ENCODE data around the gene RASGEF1C.
A peak's percentile ranks its signal among the peaks of the same experiment; 100 is the strongest.

RASGEF1C gene

GRCh38 chr5:180084638-180085561, 124.1 kb downstream of the RASGEF1C start:
- DNase-seq (ENCODE audit: low read depth in 1 of 2, low spot score in 1 of 2), result no peak

DNA sequence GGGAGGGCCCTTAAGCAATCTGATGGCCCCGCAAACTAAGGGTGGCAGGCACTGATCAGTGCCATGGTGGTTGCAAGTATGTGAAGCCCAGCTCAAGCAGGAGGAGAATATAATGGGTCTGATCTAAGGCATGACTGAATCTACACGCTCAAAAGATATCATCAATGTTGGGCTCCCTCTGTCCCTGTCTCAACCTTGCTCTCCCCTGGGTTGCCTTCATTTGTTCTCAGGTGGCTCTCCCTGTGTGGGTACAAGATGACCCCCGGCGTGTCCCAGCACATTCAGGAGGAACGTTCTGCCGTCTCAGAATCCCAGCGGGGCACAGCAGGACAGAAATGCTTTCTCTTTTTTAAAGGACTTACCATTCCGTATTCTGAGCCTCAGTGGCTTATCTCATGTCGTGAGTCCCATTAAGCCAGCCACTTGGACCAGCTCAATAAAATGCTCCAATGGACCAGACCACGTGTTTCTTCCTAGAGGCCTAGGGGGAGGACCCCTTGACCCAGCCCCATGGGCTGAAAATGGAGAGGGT, 125.4 kb downstream of the RASGEF1C start:
- DNase-seq (ENCODE audit: low read depth in 1 of 2, low spot score in 1 of 2), result no peak

DNA sequence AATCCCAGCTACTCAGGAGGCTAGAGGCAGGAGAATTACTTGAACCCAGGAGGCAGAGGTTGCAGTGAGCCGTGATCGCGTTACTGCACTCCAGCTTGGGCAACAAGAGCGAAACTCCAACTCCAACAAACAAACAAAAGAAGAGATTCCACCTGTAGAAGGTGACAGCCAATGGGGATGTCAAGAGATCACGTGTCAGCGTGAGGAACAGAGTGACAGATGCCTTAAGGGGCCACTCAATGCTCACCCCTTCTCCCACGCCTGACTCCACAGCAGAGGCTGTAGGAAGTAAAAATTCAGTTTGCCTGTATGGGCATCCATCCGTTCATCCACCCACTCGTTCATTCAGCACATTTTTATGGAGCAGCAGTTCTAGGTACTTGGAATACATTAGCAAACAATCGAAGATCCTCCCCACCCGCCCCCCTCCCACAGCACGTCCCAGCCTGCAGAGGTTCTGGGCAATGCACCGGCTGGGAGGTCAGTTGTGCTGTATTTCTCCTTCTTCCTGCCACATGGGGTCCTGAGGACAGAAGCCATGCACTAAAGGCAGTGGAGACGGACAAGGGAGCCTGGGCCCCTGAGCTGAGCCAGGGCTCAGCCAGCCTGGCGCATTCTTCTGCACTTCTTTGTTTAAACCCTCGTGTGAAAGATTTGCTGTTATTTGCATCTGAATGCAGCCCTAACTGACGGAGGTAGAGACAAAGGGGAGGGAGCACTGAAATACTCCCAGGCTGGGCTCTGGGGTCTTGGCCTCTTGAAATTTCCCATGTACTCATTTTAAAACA, 126.2 kb downstream of the RASGEF1C start:
- no peak for DNase-seq (ENCODE audit: low read depth in 1 of 2, low spot score in 1 of 2)

DNA sequence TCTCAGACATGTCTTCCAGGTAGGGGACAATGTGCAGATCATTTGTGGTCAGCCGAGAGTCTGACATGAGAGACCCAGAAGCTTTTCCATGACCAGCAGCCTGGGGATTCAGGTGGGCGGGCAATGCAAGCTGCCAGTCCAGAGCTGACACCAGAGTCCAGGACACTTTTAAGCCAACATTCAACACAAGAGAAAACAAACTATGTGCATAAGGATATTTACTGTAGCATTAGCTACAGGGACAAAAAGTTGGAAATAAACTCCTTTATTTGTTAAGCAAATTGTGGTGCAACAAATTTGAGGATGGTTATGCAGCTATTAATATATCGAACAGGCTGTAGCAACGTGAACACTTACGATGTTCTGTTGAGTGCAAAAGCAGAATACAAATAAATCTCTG, 127.5 kb downstream of the RASGEF1C start:
- DNase-seq (ENCODE audit: low read depth in 1 of 2, low spot score in 1 of 2), result no peak

DNA sequence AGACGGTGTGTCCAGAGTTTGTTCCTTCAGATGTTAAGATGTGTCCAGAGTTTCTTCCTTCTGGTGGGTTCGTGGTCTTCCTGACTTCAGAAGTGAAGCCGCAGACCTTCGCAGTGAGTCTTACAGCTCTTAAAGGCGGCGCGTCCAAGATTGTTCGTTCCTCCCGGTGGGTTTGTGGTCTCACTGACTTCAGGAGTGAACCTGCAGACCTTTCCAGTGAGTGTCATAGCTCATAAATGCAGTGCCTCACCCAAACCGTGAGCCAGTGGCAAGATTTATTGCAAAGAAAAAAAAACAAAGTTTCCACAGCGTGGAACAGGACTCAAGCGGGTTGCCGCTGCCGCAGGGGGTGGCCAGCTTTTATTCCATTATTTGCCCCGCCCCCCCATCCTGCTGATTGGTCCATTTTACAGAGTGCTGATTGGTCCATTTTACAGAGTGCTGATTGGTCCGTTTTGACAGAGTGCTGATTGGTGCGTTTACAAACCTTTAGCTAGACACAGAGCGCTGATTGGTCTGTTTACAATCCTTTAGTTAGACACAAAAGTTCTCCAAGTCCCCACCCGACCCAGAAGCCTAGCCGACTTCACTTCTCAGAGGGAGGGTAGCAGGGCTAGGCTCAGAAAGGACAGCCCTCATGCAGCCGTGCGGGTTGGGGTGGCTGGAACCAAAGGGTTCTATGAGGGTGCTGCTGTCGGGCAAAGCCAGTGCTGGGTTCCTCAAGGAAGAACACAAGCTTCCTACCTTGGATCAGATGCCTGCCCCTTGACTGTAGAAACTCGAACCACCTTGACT, 128.3 kb downstream of the RASGEF1C start:
- DNase-seq (ENCODE audit: low read depth in 1 of 2, low spot score in 1 of 2), result peak in 1 of 2 donors; percentile 24

GRCh38 chr5:180079702-180080466, 129.1 kb downstream of the RASGEF1C start:
- DNase-seq (ENCODE audit: low read depth in 1 of 2, low spot score in 1 of 2), result no peak

- no peak for DNase-seq (ENCODE audit: low read depth in 1 of 2, low spot score in 1 of 2)
Observed at GRCh38 chr5:180078348-180078747, 130.7 kb downstream of the RASGEF1C start.

DNA sequence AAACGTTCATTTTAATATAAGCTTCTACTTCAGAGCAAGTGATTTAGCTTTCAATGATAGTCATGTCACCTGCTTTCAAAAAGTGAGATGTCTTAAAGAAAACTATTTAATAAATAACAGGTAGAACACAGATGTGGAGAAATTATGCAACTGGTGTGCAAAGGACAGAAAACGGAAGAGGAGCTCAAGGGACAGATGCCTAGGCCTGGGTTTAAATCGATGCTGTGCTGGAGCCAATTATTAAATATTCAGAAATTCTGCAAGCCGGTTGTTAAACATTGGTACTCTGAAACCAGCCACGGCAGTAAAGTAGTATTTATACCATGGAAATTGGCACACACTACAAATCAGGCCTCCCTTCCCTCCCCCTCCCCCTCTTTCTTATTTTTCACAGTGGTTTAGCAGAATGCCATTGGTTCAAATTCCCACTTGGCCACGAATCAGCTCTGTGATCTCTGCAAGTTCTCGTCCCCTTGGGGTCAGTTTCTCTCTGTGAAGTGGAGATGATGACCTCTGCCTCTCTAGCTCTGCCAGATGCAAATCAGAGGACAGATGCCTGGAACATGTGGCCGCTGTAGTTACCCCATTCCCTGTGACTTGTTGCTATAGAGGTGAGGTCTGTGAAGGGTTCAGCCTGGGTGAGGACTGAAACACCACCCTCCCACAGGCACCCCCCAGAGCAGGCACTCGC, 131.3 kb downstream of the RASGEF1C start:
- no peak for DNase-seq (ENCODE audit: low read depth in 1 of 2, low spot score in 1 of 2)

DNA sequence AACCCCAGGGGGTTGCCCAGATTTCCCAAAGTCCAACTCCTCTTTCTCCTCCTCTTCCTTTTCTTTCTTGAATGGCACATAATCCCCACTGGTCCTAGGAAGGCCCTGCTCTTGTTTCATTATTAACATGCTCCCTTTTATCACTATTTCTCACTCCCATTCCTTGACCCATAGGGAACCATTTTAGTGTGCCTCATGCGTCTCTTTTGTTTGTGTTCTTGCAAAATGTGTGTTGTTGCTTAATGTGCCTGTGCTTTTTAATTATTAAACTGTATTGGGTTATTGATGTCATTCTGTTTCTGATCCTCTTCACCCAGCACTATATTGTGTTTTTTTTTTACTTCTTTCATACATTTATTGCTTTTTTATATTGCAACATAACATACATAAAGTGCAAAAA, 133.3 kb downstream of the RASGEF1C start:
- DNase-seq (ENCODE audit: low read depth in 1 of 2, low spot score in 1 of 2), result no peak

GRCh38 chr5:180074462-180074861, 134.5 kb downstream of the RASGEF1C start:
- DNase-seq (ENCODE audit: low read depth in 1 of 2, low spot score in 1 of 2), result no peak

GRCh38 chr5:180072556-180072955, 136.5 kb downstream of the RASGEF1C start:
- DNase-seq (ENCODE audit: low read depth in 1 of 2, low spot score in 1 of 2), result no peak

- no peak for DNase-seq (ENCODE audit: low read depth in 1 of 2, low spot score in 1 of 2)
Observed at GRCh38 chr5:180072256-180072548, 136.8 kb downstream of the RASGEF1C start.

DNA sequence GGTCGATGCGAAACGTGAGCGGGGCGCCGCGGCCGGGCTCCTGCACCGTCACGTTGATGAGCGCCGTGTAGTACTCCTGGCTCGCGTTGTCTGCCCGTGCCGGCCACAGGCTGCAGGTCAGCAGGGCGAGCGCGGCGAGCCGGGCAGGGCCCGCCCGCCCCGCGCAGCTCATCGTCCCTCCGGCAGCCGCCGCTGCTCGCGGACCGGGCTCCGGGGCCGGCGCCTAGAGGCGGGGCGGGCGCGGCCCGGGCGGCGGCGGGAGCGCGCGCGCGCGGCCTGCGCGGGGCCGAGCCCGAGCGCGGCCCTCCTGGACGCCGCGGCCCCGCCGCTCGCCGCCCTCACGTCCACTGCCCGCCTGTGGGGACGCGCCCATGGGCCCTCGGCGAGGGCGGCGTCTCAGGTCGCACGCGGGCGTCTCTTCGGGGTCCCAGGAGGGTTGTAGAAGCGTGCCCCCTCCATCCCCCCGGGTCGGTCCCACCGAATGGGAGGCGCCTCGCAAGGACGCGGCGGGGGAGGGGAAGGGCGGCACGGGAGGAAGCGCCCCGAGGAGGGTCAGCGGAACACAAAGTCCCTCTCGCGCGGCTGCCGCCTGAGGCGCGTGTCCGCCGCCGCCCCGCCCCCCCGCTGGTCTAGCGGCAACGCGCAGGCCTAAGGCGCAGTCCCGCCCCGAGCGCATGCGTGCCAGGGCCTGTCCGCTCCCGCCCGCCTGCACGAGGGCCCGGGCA, 137.3 kb downstream of the RASGEF1C start, which contains the start of gene RNF130:
Gene RNF130 (minus strand): TSS at position 229 of the 725 bp plus-strand sequence. CDS start 57 bp downstream, at position 172.
- DNase-seq (ENCODE audit: low read depth in 1 of 2, low spot score in 1 of 2), result peak; percentile 62 to 80

DNA sequence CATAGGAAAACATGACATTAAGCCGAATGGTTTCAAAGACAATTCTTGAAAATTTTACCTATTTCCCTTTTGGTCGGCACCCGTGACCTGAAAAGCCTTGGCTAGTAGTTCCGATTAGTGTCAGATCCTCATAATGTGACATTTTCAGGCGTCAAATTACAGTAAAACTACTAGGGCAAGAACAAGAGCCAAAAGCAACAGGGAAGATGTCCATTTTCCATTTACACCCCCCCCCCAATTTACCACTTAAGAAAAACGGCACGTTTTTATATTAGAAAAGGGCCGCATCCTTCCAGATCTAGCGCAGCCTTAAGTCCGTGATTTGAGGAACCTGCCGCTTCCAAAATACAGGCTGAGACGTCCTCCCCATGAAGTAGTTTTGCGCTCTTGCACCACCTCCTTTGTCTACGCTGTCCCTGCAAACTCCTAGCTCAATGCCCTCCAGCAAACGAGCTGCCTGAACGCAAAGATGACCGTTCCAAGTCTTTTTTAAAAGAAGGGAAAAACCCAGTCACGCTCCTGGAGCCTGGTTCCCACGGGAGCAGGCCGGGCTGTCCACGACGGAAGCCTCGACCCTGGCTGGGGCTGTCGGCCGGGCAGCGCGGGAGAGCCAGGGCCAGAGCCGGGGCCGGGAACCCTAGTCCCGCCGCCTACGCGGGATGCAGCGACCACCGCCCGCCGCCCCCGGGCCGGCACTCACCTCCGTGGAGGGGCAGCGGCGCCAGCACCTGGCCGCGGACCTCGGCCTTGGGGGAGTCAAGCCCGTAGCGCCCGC, 138.1 kb downstream of the RASGEF1C start:
- no peak for DNase-seq (ENCODE audit: low read depth in 1 of 2, low spot score in 1 of 2)

DNA sequence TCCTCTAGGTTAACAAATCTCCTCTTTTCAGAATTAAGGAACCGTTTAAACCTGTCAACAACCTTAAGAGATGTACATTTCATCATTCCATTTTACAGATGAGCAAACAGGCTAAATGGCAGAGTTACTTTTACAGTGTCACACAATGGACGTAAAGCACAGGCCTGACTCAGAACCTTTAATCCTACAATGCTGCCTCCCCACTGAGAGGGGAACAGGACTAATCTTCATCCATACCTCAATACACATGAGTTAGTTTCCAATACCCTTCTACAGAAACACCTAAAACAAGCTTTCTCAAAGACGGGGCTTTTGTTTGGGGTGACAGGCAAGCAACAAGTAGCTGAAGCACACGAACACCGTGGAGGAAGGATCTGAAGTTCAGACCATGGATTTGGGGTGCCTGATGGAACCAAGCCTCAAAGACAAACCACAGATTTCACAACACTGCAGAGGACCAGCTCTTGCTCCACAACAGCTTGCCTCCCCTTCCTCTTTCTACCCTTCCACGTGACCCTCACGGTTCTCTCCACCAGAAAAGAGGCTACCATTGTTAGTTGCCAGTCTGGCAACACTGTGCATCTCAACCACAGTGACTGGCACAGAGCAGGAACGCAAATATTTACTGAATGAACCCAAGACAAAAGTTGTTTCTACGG, 139.3 kb downstream of the RASGEF1C start:
- DNase-seq (ENCODE audit: low read depth in 1 of 2, low spot score in 1 of 2), result no peak

GRCh38 chr5:180068519-180069090, 140.4 kb downstream of the RASGEF1C start:
- DNase-seq (ENCODE audit: low read depth in 1 of 2, low spot score in 1 of 2), result no peak

- DNase-seq (ENCODE audit: low read depth in 1 of 2, low spot score in 1 of 2), result no peak
Observed at GRCh38 chr5:180067986-180068385, 141.0 kb downstream of the RASGEF1C start.
